A673 (cell line): ENCODE measurements around the gene TMEM233. TPM values are rescaled to one million over a fixed set of nuclear protein-coding genes. Genes with fewer than 3 reads are reported as not detected.

ENCODE experiments used
- BruUV-seq: library from RNA; stranded (reverse); fragments of 400-500 nt; replicated peaks from 2 replicates; lab custom pipeline; 2021; lab: Mats Ljungman, UMichigan
- CTCF ChIA-PET: fragments of 300-600 bp; sonication (Branson Sonifier 250); formaldehyde crosslinking; loops from one replicate; lab custom pipeline; 2022; ENCODE audit warnings: antibody characterized with exemption; lab: Charles Lee
- POLR2A ChIA-PET: fragments of 300-600 bp; sonication (Branson Sonifier 250); formaldehyde crosslinking; loops from one replicate; lab custom pipeline; 2022; ENCODE audit warnings: antibody characterized with exemption; ENCODE audit not compliant: low non-redundant PET; lab: Charles Lee
- DNase-seq: peaks from one replicate; pipeline ENCODE4 v3.0.0-alpha.2; 2015; ENCODE audit warnings: low spot score
- H3K27ac ChIP-seq: fragments of 200-600 bp; sonication (generic); 2 replicates; pipeline ENCODE4 v1.5.1; 2016; ENCODE audit warnings: mixed run types, low read depth, mild to moderate bottlenecking, mixed read lengths, antibody characterized with exemption, low read length; ENCODE audit not compliant: poor library complexity, severe bottlenecking
- H3K27me3 ChIP-seq: fragments of 200-600 bp; sonication (generic); replicated peaks from 2 replicates; pipeline ENCODE4 v1.6.1; 2017; ENCODE audit warnings: mixed run types, low read depth, mild to moderate bottlenecking, mixed read lengths, antibody characterized with exemption, low read length; ENCODE audit not compliant: insufficient read depth, poor library complexity
- H3K36me3 ChIP-seq: fragments of 200-600 bp; sonication (generic); 2 replicates; pipeline ENCODE4 v1.6.1; 2016; ENCODE audit warnings: mixed run types, mild to moderate bottlenecking, mixed read lengths, antibody characterized with exemption, low read length; ENCODE audit not compliant: insufficient read depth, poor library complexity, severe bottlenecking
- H3K4me1 ChIP-seq: fragments of 200-600 bp; sonication (generic); 2 replicates; pipeline ENCODE4 v1.6.1; 2017; ENCODE audit warnings: mixed run types, mild to moderate bottlenecking, mixed read lengths, antibody characterized with exemption, low read length; ENCODE audit not compliant: insufficient read depth, poor library complexity, severe bottlenecking
- H3K4me3 ChIP-seq: fragments of 200-600 bp; sonication (generic); 2 replicates; pipeline ENCODE4 v1.5.1; 2016; ENCODE audit warnings: low read depth, mixed run types, mild to moderate bottlenecking, mixed read lengths, low read length; ENCODE audit not compliant: poor library complexity, severe bottlenecking
- H3K9me3 ChIP-seq: fragments of 200-600 bp; sonication (generic); 2 replicates; pipeline ENCODE4 v1.6.1; 2016; ENCODE audit warnings: mixed run types, low read depth, mild to moderate bottlenecking, mixed read lengths, antibody characterized with exemption, low read length; ENCODE audit not compliant: poor library complexity, severe bottlenecking
- CTCF ChIP-seq: fragments of 300-800, 200-600 bp; sonication (generic); conservative IDR thresholded peaks from 2 replicates; pipeline ENCODE4 v1.5.1; 2017; ENCODE audit warnings: low read depth, mild to moderate bottlenecking, antibody characterized with exemption, low read length, moderate library complexity, mixed read lengths
- EZH2 ChIP-seq: fragments of 200-600 bp; sonication (generic); IDR thresholded peaks from 2 replicates; pipeline ENCODE4 v1.6.1; 2017; ENCODE audit warnings: borderline replicate concordance, low read depth, mild to moderate bottlenecking, mixed read lengths, antibody characterized with exemption, low read length; ENCODE audit not compliant: poor library complexity, severe bottlenecking
- intact Hi-C: fragments of 100-400 bp; cut with micrococcal nuclease; formaldehyde crosslinking; loops from one replicate; pipeline ENCODE4 v1.10.0; 2022; ENCODE audit not compliant: unreplicated experiment
- total RNA-seq: library from RNA; stranded (reverse); gene quantifications from 2 replicates; pipeline ENCODE4 v1.2.3, GENCODE V29; 2021

TMEM233 gene
- total RNA-seq, 1 experiment from 2014 or later, result 10.7 TPM

- BruUV-seq, result no TSS peak
- intact Hi-C loops, result no loop called here
- DNase-seq, result no peak
- H3K36me3 ChIP-seq, result no peaks in the 10 kb centered on the region
- no peaks in the 10 kb centered on the region for H3K27me3 ChIP-seq
- ChIA-PET CTCF (no interaction called here), POLR2A (no interaction called here)
- no peaks in the 10 kb centered on the region for H3K4me1 ChIP-seq
- no peak overlapping the region for H3K4me3 ChIP-seq
- no peak for TF ChIP-seq EZH2
- no peak for TF ChIP-seq CTCF
- H3K9me3 ChIP-seq, result no peaks in the 10 kb centered on the region
- no peak overlapping the region for H3K27ac ChIP-seq
Measured at GRCh38 chr12:119660076-119660475, 66.5 kb downstream of the TMEM233 start.

- CTCF ChIA-PET, result no interaction called here
- TF ChIP-seq EZH2 (no peak), CTCF (no peak)
- peaks cover 4% of the 10 kb centered on the region for H3K4me1 ChIP-seq
- intact Hi-C loops, result no loop called here
- no peaks in the 10 kb centered on the region for H3K36me3 ChIP-seq
- H3K4me3 ChIP-seq, result no peak overlapping the region
- POLR2A ChIA-PET, result no interaction called here
- H3K9me3 ChIP-seq, result no peaks in the 10 kb centered on the region
- no peak for DNase-seq
- no peaks in the 10 kb centered on the region for H3K27me3 ChIP-seq
- no TSS peak for BruUV-seq
- no peak overlapping the region for H3K27ac ChIP-seq
Measured at GRCh38 chr12:119661882-119662281, 68.3 kb downstream of the TMEM233 start.

GRCh38 chr12:119664642-119665041 is 71.1 kb downstream of the TMEM233 start:
- Histone ChIP-seq H3K4me3 (no peak overlapping the region), H3K4me1 (peaks cover 9% of the 10 kb centered on the region), H3K27ac (no peak overlapping the region), H3K27me3 (no peaks in the 10 kb centered on the region), H3K9me3 (no peaks in the 10 kb centered on the region), H3K36me3 (no peaks in the 10 kb centered on the region)
- POLR2A ChIA-PET, result no interaction called here
- intact Hi-C loops, result loop anchor here (5.0 kb wide), 1 partner anchor 942 kb away; no protein-coding TSS in a partner anchor
- CTCF ChIA-PET, result no interaction called here
- no TSS peak for BruUV-seq
- no peak for DNase-seq
- TF ChIP-seq EZH2, result no peak
- TF ChIP-seq CTCF, result no peak
